HG02623 (cell line): Measurements from ENCODE around the gene CFAP53.
"Not testable (repeated sequence)": the region's sequence is repeated elsewhere in the genome, so short reads cannot be mapped to it uniquely, and the experiment has no call there.

Experiments used
- ATAC-seq: cut with Tn5 transposase; IDR thresholded peaks from one replicate; pipeline ENCODE4 v1.9.1; 2021; ENCODE audit warnings: moderate library complexity; ENCODE audit not compliant: unreplicated experiment

Gene CFAP53

DNA sequence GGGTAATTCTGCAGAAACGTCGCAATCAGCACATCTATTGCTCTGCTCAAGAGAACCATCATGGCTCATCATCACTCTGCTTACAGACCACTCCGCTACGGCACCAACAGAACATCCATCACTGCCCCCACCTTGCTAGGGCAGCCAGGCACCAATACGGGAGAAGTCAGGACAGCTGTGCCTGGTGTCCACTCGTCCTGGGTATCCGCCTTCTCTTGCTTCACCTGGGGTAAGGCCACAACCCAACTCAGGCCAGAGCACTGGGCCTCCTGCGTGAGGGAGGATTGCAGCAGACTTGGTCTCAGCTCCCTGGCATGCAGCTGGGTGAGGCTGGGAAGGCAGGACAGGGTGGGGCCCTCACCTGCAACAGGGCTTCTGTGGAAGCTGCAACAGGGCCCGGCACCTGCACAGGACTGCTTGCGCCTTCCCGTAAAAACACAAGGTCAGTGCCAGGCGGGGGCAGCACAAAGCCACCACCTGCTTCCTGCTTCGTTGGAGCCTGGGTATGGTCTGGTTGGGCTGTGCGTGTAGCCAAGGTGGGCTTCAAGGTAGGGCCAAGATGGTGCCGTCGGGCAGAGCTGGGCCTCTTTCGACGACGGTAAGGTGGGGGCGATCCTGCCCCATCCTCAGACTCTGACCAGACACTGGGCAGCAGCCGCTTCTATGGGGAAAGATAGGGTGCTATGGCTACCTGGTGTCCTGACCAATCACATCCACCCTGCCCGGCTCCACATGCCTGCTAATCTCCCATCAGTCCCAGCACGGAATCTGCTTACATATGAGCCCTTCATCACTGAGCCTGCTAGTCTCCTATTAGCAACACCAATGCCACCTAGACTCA, 7.1 kb upstream of the CFAP53 start:
- ATAC-seq, result no peak

DNA sequence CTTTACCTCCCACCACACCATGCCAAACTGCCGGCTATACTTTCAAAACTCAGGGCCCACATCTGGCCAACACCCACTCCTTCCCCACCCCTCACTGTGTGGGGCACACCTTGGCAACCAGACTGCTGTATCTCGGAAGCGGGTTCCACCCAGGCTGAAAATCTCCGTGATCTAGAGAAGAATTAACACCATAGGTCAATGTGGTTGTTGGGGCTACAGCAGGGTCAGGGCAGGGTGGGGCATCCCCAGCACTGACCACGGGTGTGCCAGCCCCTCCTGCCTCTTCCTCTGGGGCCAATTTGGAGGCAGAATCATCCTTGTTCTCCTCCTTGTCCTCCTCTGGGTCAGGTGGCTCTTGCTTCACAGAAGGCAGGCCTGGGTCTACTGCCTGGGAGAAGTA, 6.3 kb upstream of the CFAP53 start:
- ATAC-seq, result no peak

DNA sequence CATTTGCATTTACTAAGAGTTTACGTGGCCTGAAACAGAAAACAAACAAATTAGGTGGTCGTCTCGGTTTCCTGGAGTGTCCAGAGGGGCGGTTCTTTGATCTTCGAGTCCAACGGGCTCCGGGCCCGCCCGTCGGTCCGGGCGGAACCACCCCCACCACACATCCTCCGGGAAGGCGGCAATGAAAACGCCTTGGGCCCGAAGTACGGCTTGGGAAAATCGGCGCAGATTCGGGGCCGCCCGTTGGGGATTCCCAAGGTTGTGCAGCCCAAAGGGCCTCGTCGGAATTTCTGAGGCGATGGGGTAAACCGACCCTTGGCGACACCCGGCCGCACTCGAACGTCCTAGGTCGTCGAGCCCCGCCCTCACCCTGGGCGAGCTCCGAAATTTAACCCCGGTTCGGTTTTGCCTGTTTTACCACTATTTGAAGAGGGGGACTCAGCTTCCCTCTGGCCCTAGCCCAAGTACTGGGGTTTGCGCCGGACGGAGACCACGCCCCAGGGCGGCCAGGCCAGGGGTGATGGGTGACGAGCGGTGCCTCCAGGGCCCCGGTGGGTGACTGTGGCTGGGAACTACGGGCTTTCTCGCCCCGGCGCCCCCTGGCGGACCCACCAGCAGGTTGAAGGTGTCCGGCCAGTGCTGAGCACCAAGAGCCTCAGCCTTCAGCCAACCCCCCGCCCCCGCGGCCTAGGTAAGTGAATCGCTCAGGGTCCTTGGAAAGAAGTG, 1.9 kb upstream of the CFAP53 start:
- peak; percentile 72 for ATAC-seq

DNA sequence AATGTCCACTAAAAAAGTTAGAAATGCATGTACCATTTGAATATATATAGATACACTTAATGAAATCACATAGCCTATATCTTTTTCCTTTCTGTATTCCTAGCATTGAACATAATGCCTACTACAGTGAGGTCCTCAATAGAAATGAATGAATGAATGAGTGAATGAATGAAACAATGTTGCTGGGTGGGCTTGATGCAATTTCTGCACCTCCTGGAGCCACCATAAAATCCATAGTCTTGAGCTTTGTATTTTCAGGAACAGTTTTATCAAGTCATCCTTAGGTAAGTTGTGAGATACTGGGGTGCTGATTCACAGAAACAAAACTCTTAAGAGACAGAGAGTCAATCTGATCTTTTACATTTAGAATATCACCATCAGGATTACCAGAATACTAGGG, 3.3 kb downstream of the CFAP53 start:
- no peak for ATAC-seq

DNA sequence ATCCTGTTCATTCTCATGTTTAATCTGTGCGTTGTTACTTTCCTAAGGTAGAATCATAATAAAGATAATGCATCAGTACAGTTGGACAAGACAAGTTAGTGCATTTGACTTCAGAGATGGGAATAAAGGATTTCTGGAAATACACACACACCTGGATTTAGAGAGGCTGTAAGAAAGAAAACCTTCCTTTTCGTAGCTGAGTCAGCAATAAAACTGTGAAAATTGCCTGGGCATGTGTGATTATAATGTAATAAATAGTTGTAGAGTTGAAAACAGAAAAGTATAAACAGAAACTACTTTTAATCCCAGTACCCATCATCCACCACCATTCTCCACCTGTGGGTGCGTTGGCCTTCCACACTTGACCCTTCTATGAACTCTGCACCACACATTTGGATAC, 15.4 kb downstream of the CFAP53 start:
- ATAC-seq, result no peak

DNA sequence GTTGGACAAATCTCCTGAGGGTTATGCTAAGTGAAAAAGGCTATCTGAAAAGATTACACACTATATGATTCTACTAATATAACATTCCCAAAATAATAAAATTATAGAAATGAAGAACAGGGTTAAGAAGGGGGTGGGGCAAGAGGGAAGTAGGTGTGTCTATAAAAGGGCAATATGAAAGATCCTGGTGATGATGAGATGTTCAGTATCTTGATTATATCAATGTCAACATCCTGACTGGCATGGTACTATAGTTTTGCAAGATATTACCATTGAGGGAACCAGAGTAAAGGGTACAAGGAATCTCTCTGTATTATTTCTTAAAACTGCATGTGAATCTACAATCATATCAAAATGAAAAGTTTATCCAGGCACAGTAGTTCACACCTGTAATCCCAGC, 16.7 kb downstream of the CFAP53 start:
- no peak for ATAC-seq

DNA sequence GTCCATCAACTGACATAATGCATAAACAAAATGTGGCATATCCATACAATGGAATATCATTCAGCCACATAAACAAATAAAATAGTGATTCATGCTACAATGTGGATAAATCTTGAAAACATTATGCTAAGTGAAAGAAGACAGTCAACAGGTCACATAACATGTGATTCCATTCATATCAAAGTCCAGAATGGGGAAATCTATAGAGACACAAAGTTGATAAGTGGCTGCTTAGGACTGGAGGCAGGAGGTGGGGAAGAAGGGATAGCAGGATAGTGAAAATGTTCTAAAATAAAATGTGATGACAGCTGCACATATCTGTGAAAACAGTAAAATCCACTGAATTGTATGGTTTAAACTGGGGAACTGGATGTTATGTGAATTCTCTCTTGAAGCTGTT, 18.7 kb downstream of the CFAP53 start:
- ATAC-seq, result no peak

DNA sequence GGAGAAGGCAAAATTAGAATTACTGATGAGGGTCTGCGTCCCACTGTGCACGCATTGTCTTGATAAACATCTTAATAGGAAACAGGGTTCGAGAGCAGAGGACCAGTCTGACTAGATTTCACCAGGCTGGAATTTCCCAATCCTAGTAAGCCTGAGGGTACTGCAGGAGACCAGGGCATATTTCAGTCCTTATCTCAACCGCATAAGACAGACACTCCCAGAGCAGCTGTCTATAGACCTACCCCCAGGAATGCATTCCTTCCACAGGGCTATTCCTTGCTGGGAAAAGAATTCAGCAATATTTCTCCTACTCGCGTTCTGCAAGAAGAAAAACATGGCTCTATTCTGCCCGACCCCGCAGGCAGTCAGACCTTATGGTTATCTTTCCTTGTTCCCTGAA, 24.5 kb downstream of the CFAP53 start:
- not testable (repeated sequence) for ATAC-seq

DNA sequence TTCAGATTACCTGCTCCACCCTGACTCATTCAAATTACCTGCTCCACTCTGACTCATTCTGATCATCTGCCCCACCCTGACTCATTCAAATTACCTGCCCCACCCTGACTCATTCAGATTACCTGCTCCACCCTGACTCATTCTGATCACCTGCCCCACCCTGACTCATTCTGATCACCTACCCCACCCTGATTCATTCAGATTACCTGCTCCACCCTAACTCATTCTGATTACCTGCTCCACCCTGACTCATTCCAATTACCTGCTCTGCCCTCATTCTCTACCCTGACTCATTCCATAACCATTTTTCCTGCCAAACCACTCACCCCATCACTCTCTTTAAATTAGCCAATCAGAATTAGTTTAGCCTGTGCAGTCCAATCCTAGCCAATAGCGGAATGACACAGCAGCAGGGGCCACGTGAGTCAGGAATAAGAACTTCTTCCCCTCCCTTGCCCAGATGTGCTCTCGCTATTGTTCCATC, 26.2 kb downstream of the CFAP53 start:
- no peak for ATAC-seq

DNA sequence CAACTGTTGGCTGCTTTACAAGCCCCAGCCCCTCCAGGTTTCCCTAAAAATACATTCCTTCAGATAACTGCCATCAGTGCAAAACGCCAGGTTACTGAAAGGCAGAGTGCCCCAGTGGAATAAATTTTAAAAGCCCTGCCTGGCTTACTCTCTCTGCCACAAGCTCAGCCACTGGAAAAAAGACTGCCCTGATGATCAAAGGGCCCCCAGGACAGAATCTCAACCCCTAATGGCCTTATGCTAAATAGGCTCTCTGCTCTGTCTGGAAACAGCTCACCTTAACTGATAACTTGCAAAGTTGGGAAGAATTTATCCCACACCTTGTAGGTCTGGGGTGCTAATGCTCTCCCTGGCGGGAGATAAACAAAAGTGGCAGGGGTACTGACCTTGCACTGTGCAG, 33.9 kb downstream of the CFAP53 start:
- no peak for ATAC-seq

DNA sequence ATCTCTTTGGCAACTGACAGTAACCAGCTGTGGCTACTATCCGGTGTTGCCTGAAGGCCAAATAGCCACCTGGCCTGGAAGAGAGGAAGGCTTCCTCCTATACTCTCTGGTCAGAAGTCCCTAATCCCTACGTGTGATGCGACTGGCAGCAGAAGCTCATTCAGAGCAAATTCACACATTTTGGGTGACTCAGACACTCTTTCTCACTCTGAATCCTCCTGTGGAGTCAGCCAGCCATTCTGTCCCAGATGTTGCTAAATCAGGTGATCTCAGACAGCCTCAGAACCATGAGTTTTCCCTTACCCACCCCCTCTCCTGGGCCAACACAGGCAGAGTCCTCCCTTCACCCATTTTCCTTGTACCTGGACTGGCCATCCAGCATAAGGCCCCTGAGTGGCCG, 34.7 kb downstream of the CFAP53 start:
- ATAC-seq, result no peak

DNA sequence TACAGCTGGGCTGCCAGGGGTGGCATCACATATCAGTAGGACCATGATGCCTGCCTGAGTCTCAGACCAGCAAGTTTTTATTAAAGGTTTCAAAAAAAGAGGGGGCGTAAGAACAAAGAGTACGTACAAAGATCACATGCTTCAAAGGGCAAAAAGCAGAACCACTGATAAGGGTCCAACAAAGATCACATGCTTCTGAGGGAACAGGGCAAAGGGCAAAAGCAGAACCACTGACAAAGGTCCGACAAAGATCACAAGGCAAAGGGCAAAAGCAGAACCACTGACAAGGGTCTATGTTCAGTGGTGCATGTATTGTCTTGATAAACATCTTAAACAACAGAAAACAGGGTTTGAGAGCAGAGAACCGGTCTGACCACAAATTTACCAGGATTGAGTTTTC, 46.0 kb downstream of the CFAP53 start:
- not testable (repeated sequence) for ATAC-seq

DNA sequence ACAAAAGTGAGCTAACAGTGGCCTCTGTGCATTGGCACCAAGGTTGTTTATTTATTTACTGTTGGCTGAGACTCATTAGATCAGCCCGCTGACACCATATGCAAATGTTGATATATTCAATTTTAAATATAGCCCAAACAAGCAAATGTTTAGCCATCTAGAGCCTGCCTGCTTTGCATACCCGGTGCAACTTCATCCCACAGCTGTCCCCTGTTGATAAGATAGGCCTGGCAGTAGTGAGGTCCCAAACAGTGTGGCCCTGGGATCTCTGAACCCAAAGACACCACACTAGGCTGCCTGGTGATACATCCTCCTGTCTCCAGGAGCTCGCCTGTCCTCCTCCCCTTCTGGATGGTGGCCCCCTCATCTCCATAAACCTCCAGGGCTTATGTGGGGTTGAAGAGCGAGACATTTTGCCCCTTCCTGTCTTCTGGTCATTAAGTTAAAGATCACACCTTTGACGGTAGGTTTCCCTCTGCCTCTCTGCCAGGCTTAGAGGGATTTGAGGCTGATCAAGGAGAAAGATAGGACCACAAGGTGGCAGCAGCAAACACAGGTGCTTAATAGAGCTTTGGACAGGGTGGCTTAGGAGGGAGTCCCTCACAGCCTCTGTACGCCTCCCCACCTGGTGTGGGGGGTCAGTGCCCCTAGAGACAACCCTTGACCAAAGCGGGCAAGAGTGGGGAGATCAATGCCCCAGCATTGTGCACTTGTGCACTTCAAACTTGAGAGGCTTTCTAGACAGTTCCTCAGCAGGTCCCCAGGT, 47.7 kb downstream of the CFAP53 start:
- ATAC-seq, result no peak

DNA sequence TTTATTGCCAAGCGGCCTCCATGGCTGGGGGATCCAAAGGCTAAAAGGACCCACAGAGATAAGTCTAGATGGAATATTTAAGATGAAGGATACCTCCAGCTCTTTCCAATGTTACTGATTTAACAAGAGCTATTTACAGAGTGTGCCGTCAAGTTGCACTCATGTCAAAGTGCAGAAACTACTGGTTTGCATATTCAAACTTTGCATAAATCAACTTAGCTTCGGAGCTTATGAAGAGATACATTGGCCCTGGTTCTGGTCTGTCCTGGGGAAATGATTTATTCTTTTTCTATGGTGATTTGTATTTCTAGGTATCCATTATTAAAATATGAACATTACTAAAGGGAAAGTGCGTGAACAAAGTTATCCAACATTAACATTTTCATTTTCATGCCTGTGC, 57.0 kb downstream of the CFAP53 start:
- ATAC-seq, result no peak

DNA sequence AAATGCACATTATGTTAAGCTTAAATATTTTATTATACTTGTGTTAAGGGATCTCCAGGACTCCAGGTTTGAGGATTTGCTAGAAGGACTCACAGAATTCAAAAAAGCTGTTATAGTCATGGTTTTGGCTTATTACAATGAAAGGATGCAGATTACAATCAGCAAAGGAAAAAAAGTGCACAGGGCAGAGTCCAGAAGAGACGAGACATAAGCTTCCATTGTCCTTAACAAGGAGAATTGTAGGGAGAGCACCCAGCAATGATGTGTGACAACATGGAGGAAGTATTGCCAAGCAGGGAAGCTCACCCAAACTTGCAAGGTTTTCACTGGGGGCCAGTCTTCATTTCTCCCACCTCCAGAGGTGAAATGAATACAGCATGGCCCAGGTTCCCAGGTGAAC, 58.6 kb downstream of the CFAP53 start:
- ATAC-seq, result no peak

DNA sequence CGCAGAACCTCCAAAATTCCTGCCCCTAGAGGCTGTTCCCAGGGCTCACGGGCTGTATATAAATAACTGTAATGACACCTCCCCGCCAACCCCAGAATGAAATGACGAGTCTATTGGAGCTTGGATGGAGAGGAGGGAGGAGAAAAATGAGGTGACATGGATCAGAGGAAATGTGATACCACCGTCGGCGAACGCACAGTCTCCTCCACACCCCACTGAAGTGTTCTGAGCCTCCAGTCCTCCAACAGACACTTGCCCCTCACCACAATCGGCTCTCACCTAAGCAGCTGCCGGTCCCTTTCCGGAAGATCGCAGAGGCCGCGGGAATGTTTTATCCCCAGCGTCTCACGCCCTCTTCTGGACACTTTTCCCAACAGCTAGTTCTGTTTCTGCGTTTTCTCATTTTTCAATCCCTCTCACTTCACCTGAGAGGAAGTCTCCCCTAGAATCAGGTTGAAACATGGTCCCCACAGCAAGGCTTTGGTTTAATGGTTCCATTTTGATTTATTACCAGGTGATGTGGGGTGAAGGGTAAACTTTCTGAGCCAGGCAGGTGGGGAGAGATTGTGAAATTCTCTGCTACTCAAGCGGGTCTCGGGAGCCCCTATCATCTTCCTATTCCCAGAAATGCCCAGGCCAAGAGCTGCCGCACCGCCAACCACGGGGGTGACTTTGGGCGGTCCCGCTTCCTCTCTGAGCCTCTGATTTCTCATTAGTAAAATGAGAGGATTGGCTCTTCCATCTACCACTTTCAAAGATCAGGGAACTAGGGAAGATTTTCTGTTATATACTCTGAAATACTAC, 62.3 kb downstream of the CFAP53 start:
- no peak for ATAC-seq

DNA sequence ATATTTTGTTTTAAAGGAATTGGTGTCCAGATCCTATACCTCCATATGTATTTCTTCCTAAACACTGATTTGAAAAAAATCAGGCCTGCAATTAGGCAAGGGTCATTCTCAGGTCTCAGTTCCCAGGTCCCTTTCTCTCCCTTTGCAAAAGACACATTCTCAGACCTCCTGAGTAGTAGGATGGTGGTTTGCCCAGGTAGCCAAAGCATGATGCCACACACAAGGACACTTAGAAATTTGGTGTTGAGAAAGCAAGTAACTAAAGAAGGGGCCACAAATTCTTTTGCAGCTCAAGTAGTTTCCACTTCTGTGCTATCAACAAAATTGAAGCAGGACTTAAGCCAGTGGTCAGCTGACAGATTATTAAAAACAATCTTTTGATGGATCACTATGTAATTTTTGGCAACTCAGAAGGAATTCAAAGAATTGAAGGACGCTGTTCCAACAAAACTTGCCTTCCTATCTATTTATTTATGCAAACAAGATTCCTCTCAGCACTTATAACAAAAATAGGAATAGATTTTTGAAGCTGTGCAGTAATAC, 64.7 kb downstream of the CFAP53 start:
- no peak for ATAC-seq

DNA sequence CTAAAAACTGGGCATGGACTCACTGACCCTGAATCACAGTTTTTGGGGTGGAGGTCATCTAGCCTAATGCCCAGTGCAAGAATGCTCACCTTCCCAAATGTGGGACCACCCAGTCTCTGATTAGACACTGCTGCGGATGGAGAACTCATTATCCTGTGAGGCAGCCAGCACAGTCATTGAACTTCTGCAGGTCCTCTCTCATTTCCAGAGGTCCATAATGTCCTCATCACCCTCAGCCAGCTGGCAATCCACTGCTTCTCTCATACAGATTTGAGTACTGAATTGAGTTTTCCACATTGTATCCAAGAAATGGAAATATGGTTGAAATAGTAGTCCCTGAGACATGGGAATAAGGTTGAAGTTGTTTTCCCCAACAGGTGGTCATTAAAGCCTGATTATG, 66.4 kb downstream of the CFAP53 start:
- no peak for ATAC-seq

DNA sequence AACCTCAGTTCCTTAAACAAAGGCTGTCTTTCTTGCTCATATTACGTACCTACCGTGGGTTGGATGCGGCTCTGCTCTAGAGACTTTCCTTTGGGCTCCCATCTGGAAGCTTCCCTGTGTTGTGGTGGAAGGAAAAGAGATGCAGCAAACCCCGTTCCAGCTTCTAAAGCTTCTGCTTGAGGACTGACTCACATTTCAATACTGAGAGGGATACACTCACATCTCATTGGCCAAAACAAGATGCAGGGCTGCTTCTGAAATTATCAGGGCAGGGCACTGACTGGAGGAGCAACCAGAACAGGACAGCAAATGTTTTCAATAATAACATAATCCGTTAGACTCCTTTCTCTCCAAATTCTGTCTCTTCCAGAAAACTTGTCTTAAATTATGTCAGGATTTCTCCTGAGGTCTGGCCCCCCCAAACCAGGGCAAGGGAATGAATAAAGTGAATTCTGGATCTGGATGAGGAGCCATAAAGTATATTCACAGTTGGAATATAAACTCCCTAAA, 66.9 kb downstream of the CFAP53 start:
- no peak for ATAC-seq

DNA sequence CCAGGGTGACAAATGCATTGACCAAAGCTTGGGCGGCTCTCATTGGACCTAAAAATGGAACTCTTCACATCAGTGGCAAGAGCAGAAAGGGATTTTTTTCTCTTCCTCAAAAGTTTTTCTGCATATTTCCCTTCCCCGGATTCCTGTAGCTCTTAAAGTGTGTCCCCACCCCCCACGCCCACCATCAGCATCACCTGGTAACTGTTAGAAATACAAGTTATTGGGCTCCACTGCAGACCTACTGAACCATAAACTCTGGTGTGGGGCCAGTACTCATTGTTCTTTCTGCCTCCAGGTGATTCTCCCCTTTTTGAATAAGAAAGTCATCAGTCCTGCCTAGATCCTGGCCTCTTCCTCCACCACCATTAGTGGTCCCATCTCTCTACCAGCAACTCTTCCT, 70.0 kb downstream of the CFAP53 start:
- no peak for ATAC-seq
